ENCODE measurements around the gene DPRX. TPM values are rescaled to one million over a fixed set of nuclear protein-coding genes. Genes with fewer than 3 reads are reported as not detected.

The DPRX gene
- total RNA-seq (ENCODE audit: low replicate concordance), result not detected in 2 replicates
- long read RNA-seq, result 0 reads

GRCh38 chr19:53631949-53632407 lies at the start of gene DPRX:
Gene DPRX (plus strand): TSS chr19:53631999. CDS start chr19:53632107, 108 bp downstream.
- H3K4me3 Mint-ChIP-seq, result no peak within 1 kb of the TSS
- no peaks in the 10 kb centered on the region for H3K9me3 Mint-ChIP-seq
- no peak for TF ChIP-seq CTCF (conservative IDR thresholded peaks at IDR 0.05)
- H3K36me3 Mint-ChIP-seq, result no peaks in the 10 kb centered on the region
- no peak for DNase-seq (ENCODE audit: extremely low spot score, unreplicated experiment)
- no peaks in the 10 kb centered on the region for H3K27me3 Mint-ChIP-seq
- H3K4me1 Mint-ChIP-seq (ENCODE audit: unreplicated experiment), result no peaks in the 10 kb centered on the region
- no peak within 1 kb of the TSS for H3K27ac Mint-ChIP-seq

- Mint-ChIP-seq H3K36me3 (peaks cover 12% of the 10 kb centered on the region), H3K9me3 (no peaks in the 10 kb centered on the region), H3K4me3 (no peak overlapping the region), H3K4me1 (ENCODE audit: unreplicated experiment) (no peaks in the 10 kb centered on the region), H3K27ac (no peak overlapping the region), H3K27me3 (no peaks in the 10 kb centered on the region)
- no peak for DNase-seq (ENCODE audit: extremely low spot score, unreplicated experiment)
- TF ChIP-seq CTCF (conservative IDR thresholded peaks at IDR 0.05), result no peak
Observed at GRCh38 chr19:53583181-53583580, 48.6 kb upstream of the DPRX start.

GRCh38 chr19:53586277-53586691 lies 45.5 kb upstream of the DPRX start:
- Mint-ChIP-seq H3K9me3 (no peaks in the 10 kb centered on the region), H3K4me3 (no peak overlapping the region), H3K4me1 (ENCODE audit: unreplicated experiment) (no peaks in the 10 kb centered on the region), H3K27me3 (no peaks in the 10 kb centered on the region), H3K36me3 (no peaks in the 10 kb centered on the region), H3K27ac (no peak overlapping the region)
- TF ChIP-seq CTCF (conservative IDR thresholded peaks at IDR 0.05), result no peak
- DNase-seq (ENCODE audit: extremely low spot score, unreplicated experiment), result no peak

- Mint-ChIP-seq H3K4me1 (ENCODE audit: unreplicated experiment) (no peaks in the 10 kb centered on the region), H3K27me3 (no peaks in the 10 kb centered on the region), H3K36me3 (no peaks in the 10 kb centered on the region), H3K4me3 (no peak overlapping the region), H3K9me3 (no peaks in the 10 kb centered on the region), H3K27ac (no peak overlapping the region)
- no peak for DNase-seq (ENCODE audit: extremely low spot score, unreplicated experiment)
- TF ChIP-seq CTCF (conservative IDR thresholded peaks at IDR 0.05), result no peak
Observed at GRCh38 chr19:53594811-53595509, 36.8 kb upstream of the DPRX start.

- no peak for DNase-seq (ENCODE audit: extremely low spot score, unreplicated experiment)
- Mint-ChIP-seq H3K9me3 (no peaks in the 10 kb centered on the region), H3K36me3 (no peaks in the 10 kb centered on the region), H3K27me3 (no peaks in the 10 kb centered on the region), H3K4me3 (no peak overlapping the region), H3K4me1 (ENCODE audit: unreplicated experiment) (no peaks in the 10 kb centered on the region), H3K27ac (no peak overlapping the region)
- TF ChIP-seq CTCF (conservative IDR thresholded peaks at IDR 0.05), result no peak
Observed at GRCh38 chr19:53595510-53595867, 36.3 kb upstream of the DPRX start.

All from type B pancreatic cell (in vitro differentiated cells).